ENCODE measurements around the gene GRIK4.

GRCh38 chr11:120703358-120704152 lies 192.0 kb downstream of the GRIK4 start:
- TF ChIP-seq, protein P1, sequence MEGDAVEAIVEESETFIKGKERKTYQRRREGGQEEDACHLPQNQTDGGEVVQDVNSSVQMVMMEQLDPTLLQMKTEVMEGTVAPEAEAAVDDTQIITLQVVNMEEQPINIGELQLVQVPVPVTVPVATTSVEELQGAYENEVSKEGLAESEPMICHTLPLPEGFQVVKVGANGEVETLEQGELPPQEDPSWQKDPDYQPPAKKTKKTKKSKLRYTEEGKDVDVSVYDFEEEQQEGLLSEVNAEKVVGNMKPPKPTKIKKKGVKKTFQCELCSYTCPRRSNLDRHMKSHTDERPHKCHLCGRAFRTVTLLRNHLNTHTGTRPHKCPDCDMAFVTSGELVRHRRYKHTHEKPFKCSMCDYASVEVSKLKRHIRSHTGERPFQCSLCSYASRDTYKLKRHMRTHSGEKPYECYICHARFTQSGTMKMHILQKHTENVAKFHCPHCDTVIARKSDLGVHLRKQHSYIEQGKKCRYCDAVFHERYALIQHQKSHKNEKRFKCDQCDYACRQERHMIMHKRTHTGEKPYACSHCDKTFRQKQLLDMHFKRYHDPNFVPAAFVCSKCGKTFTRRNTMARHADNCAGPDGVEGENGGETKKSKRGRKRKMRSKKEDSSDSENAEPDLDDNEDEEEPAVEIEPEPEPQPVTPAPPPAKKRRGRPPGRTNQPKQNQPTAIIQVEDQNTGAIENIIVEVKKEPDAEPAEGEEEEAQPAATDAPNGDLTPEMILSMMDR (IDR thresholded peaks at IDR 0.05; ENCODE audit: low read depth, low read length, missing input control), result no peak
- TF ChIP-seq RAD21 (IDR thresholded peaks at IDR 0.05) (no peak), JUND (IDR thresholded peaks at IDR 0.05) (no peak), REST (IDR thresholded peaks at IDR 0.05) (no peak), RXRA (IDR thresholded peaks at IDR 0.05) (no peak), MAX (IDR thresholded peaks at IDR 0.05) (no peak)
- TF ChIP-seq, protein P2, sequence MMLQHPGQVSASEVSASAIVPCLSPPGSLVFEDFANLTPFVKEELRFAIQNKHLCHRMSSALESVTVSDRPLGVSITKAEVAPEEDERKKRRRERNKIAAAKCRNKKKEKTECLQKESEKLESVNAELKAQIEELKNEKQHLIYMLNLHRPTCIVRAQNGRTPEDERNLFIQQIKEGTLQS (IDR thresholded peaks at IDR 0.05), result no peak

Measured in liver (tissue), 3 donors.